Left colon (tissue), 2 donors: Measurements from ENCODE around the gene ADAMTS7. TPM values are rescaled to one million over a fixed set of nuclear protein-coding genes. Genes with fewer than 3 reads are reported as not detected.
"Not testable (repeated sequence)": the region's sequence is repeated elsewhere in the genome, so short reads cannot be mapped to it uniquely, and the experiment has no call there.

Source experiments
- ATAC-seq: fragments of 200-7000 bp; cut with Tn5 transposase; one replicate; pipeline ENCODE4 v1.9.1; 2020; ENCODE audit warnings: mild to moderate bottlenecking, moderate library complexity
- DNase-seq, 2 donors: peaks; one replicate each; pipeline ENCODE4 v3.0.0-alpha.2; 2020
- intact Hi-C, 2 donors: fragments of 100-400 bp; cut with DNase I in 1 of 2; cut with micrococcal nuclease in 1 of 2; formaldehyde crosslinking; loops; one replicate each; pipeline versions ENCODE4 v1.11.2 to v1.14.0; 2022; cut with DNase I, micrococcal nuclease
- long read RNA-seq: library from polyadenylated mRNA; unstranded; transcript quantifications from one replicate; pipeline ENCODE4 v2.0.0, GENCODE V29; 2021
- total RNA-seq, 2 donors: library from RNA; stranded (reverse); fragmentation: NEBNext Ultra II Directional; extraction: Animal tissue kit (Norgen Biotek cat#: 25700); gene quantifications; one replicate each; pipeline ENCODE4 v1.2.1, GENCODE V29; 2021
- donor health status: DM: no; HTN: no; CAD: no.
- donor health status: DM: yes; HTN: yes; CAD: no.

The ADAMTS7 gene, protein sequence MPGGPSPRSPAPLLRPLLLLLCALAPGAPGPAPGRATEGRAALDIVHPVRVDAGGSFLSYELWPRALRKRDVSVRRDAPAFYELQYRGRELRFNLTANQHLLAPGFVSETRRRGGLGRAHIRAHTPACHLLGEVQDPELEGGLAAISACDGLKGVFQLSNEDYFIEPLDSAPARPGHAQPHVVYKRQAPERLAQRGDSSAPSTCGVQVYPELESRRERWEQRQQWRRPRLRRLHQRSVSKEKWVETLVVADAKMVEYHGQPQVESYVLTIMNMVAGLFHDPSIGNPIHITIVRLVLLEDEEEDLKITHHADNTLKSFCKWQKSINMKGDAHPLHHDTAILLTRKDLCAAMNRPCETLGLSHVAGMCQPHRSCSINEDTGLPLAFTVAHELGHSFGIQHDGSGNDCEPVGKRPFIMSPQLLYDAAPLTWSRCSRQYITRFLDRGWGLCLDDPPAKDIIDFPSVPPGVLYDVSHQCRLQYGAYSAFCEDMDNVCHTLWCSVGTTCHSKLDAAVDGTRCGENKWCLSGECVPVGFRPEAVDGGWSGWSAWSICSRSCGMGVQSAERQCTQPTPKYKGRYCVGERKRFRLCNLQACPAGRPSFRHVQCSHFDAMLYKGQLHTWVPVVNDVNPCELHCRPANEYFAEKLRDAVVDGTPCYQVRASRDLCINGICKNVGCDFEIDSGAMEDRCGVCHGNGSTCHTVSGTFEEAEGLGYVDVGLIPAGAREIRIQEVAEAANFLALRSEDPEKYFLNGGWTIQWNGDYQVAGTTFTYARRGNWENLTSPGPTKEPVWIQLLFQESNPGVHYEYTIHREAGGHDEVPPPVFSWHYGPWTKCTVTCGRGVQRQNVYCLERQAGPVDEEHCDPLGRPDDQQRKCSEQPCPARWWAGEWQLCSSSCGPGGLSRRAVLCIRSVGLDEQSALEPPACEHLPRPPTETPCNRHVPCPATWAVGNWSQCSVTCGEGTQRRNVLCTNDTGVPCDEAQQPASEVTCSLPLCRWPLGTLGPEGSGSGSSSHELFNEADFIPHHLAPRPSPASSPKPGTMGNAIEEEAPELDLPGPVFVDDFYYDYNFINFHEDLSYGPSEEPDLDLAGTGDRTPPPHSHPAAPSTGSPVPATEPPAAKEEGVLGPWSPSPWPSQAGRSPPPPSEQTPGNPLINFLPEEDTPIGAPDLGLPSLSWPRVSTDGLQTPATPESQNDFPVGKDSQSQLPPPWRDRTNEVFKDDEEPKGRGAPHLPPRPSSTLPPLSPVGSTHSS (N-terminal part only)
- total RNA-seq, result 1 to 10 TPM in 1 of 2 donors, under 1 TPM in 1; 0.92 to 2.4 TPM
- long read RNA-seq, result 0 reads

DNA sequence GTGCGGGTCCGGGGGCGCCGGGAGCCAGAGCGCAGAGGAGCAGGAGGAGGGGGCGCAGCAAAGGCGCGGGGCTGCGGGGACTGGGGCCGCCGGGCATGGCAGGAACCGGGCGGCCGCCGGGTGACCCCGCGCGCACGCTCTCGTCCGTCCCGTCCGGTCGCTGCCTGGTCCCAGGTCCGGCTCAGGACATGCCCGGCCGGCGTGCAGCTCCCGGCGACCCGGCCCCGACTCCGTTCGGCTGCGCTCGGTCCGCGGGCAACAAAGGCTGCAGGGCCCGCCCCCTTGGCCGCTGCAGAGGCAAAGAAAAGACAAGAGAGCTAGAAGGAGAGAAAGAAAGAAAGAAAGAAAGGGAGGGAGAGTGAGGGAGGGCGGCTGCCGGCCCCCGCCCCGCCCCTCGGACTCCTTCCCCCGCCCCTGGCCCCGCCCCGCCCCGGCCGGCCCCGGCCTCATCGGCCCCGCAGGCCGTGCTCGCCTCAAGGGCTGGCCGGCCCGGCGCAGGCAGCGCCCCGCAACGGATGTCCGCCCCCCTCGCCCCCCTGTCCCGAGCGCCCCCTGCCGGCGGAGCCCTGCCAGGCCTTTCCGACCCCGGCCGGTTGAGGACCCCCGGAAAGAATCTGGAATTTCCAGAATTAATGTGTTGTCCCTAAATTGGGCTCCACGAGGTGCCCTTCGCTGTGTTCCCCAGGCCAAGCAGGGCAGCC is at the start of gene ADAMTS7:
Gene ADAMTS7, minus strand, starts transcription at position 341 of the 701 bp plus-strand sequence. Its CDS starts 244 bp downstream, at position 97.
- intact Hi-C loops, result no loop called here
- DNase-seq (peak; percentile 56 to 70), ATAC-seq (peak; percentile 84)

DNA sequence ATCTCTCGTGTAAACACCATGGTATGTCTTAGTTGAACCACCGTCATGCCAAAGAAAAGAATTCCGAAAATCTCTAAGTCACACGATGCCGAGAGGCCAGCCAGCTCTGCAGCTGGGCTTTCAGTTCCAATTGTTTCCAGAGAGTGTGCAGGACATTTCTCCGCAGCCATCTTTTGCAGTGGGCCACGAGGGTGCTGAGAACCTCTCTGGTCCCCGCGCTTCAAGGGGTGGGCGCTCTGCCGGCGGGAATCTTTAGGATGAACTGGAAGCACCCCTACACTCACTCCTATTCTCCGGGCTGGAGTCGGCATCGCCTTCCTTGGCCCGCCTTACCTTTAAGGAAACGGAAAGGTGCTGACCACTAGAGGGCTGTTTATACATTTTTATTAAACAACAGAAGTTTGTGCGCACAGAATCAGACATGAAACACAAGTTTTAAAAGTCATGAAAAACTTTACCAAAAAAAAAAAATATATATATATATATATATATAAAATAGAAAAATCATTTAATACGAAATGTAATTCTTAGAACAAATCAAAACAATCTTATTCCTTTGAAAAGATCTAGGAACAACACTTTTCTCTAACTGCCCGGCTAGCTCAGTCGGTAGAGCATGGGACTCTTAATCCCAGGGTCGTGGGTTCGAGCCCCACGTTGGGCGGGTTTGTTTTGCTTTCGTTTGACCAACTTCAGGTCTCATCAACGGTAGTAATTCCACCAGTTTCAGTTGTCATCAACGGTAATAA is 48.9 kb upstream of the ADAMTS7 start:
- ATAC-seq (peak; percentile 88), DNase-seq (peak; percentile 52 to 72)
- intact Hi-C loops, result no loop called here

DNA sequence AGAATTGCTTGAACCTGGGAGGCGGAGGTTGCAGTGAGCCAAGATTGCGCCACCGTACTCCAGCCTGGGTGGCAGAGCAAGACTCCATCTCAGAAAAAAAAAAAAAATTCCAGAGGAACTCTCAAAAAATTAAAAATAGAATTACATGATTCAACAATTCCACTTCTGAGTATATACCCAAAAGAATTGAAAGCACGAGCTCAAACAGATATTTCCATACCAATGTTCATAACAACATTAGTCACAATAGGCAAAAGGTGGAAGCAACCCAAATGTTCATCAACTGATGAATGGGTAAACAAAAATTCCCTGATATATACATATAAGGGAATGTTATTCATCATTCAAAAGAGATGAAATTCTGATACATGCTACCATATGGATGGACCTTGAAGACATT is 44.5 kb upstream of the ADAMTS7 start:
- intact Hi-C loops, result no loop called here
- ATAC-seq (no peak), DNase-seq (no peak)

DNA sequence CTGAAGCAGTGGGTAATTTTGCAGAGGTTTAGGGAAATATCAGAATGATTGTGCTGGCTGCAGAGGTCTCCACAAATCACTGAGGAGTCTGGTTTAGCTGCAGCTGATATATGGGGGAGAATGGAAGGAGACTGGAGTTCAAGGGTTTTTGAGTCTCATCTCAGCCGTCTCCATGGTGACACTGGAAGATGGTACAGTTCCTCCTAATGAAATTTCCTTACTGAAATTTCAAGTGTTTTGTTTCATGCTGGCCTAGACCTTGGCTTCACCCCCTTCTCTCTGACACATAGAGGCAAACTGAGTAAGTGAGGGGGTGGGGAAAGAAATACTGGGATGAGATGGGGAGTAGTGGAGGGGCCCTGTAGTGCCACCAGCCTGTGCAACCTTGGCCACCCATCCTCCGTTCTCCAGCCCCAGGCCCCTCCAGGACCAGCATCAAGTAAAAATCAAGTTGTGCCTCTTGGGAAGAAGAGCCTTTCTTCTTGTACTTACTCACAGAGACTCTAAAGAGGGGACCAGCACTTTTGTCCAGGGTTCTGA is 43.6 kb upstream of the ADAMTS7 start:
- no peak for DNase-seq
- no peak for ATAC-seq
- intact Hi-C loops, result no loop called here

DNA sequence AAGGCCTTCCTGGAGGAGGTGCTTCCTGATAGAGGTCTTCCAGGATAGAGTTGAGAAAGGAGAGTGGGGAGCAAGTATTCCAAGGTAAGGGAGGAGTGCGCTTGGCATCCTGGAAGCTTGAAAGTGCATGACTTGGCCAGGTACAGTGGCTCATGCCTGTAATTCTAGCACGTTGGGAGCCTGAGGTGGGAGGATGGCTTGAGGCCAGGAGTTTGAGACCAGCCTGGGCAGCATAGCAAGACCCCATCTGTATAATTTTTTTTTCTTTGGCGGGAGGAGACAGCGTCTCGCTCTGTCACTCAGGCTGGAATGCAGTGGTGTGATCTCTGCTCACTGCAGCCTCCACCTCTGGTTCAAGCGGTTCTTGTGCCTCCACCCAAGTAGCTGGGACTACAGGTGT is 42.2 kb upstream of the ADAMTS7 start:
- DNase-seq (no peak), ATAC-seq (no peak)
- intact Hi-C loops, result no loop called here

DNA sequence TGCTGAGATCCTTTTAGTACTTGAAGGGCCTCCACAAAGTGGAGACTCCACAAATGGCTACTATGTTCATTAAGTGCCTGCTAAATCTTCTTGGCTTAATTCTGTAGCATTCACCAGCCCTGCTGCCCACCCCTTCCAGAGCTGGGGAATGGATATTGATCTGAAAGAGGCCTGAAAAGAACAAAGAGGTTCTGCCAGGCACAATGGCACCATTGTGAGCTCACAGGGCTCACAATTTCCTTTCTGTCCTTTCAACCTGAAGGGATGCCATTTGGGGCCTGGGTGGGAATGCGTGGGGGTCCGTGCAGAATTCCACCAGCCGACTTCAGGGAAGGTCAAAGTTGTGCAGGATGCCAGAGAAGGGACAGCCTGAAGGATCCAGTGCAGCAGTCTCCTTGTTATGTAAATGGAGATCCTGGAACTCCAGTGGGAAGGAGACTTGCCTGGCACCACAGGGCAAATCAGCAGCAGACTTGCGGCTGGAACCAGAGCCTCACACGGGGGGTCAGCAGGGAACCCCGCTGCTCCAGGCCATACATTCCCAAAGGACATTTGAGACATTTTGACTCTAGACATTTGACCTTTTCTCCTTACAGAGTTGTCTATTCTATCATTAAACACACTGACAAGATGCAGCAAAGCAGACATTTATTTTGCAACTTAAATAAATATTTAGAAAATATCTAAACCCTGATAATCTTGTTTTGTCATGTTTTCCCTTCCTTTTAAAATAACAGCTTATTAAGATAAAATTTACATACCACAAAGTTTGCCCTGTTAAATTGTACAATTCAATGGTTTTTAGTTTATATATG is 39.9 kb upstream of the ADAMTS7 start:
- intact Hi-C loops, result no loop called here
- ATAC-seq, result no peak
- DNase-seq, result no peak

DNA sequence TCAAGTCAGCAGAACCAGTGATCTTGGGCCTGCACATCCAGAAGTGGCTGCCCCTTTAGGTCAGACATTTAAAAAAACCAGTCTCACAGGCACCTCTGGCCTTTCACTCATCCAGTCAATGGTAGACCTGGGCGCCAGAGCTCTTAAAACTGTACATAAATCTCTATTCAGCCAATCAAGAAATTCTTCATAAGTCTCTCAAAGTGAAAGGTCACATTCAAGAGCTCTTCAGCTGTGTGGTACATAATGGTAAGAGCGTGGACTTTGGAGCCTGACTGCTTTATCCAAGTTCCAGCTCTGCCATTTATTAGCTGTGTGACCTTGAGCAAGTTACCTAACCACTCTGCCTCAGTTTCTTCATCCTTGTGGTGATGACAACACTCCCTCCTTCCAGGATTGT is 39.1 kb upstream of the ADAMTS7 start:
- intact Hi-C loops, result no loop called here
- no peak for DNase-seq
- no peak for ATAC-seq

DNA sequence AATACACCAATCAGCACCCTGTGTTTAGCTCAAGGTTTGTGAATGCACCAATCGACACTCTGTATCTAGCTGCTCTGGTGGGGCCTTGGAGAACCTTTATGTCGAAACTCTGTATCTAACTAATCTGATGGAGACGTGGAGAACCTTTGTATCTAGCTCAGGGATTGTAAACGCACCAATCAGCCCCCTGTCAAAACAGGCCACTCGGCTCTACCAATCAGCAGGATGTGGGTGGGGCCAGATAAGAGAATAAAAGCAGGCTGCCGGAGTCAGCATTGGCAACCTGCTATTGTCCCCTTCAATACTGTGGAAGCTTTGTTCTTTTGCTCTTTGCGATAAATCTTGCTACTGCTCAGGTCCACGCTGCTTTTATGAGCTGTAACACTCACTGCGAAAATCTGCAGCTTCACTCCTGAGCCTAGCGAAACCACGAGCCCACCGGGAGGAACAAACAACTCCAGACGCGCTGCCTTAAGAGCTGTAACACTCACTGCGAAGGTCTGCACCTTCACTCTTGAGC is 36.2 kb upstream of the ADAMTS7 start:
- DNase-seq, intact Hi-C loops, ATAC-seq: not testable (repeated sequence)

DNA sequence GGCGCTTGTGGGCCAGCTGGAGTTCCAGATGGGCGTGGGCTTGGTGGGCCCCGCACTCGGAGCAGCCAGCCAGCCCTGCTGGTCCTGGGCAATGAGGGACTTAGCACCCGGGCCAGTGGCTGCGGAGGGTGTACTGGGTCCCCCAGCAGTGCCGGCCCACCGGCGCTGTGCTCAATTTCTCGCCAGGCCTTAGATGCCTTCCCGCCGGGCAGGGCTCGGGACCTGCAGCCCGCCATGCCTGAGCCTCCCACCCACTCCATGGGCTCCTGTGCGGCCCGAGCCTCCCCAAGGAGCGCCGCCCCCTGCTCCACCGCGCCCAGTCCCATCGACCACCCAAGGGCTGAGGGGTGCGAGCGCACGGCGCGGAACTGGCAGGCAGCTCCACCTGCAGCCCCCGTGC is 35.6 kb upstream of the ADAMTS7 start:
- intact Hi-C loops, DNase-seq, ATAC-seq: not testable (repeated sequence)

DNA sequence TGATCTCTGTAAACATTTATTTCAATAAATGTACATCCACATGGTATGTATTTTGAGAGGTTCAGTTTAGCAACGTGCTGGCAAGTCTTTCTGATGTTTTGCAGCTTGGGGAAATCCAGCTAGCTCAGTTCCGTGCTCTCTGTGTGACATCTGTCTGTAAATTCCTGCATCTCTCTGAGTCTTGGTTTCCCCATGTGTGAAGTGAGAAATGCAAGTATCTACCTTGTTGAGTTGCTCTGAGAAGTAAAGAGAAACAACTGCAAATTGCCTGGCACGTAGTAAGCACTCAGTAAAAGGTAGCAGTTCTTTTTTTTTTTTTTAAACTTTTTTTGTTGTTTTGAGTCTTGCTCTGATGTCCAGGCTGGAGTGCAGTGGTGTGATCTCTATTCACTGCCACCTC is 31.3 kb upstream of the ADAMTS7 start:
- intact Hi-C loops, result no loop called here
- DNase-seq (no peak), ATAC-seq (no peak)

DNA sequence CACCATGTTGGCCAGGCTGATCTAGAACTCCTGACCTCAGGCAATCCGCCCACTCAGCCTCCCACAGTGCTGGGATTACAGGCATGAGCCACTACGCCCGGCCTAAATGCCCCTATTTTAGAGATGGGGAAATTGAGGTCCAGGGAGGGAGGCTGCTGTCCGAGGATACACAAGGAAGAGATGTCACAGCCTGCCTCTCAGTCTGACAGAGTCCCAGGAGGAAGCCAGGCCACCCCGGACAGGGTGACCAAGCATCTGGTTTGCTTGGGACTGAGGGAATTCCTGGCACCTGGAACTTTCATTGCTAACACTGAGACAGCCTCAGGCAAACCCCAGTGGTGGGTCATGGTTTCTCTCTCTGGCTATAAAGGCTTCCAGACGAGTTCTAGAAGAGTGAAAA is 30.6 kb upstream of the ADAMTS7 start:
- intact Hi-C loops, result no loop called here
- no peak for DNase-seq
- ATAC-seq, result no peak

DNA sequence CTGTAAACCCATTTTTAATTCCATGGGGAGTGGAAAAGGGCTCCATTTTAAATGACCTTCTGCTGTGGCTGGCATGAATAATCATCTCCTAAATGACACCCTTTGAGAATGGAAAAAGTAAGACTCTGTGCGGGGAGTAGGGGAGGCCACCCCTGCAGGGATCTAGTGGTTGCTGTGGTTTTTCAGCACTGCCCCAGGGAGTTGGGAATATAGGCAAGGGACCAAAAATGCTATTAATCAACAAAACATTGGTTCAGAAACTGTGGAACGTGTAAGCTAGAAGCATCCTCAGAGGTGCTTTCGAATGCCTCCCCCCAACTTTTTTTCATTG is 30.1 kb upstream of the ADAMTS7 start:
- intact Hi-C loops, result no loop called here
- no peak for ATAC-seq

DNA sequence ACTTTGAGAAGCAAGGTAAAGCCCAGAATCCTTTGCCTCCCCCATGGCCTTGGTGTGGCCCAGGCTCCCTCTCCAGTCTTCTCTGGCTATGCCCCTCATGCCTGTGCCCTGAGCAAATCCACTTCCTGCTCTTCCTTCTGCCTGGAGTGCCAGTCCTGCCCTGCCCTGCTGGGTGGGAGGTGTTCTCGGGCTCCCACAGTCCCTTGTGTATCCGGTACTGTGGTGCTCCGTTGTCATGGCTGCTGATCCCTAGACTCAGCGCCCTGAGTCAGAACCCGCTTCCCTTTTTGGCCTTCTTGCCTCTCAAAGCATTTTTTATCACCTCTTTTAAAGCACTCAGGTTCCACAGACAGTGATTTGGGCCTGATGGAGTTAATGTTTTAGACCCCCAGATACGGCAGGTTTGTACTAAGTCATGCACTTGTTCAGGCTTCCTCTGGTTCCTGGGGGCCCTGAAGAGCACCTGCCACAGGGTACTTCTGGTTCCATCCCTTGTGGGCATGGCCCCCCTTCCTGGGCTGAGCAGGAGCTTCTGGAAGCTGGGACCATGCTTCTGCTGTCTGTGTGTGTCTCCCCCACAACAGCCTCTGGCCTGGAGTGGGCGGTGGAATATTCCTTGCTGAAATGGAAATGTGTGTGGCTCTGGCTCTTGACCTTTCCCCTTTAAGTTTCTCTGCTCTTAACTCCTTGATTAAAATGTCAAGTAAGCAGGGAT is 29.6 kb upstream of the ADAMTS7 start:
- intact Hi-C loops, result no loop called here
- ATAC-seq (no peak), DNase-seq (no peak)

More for the DNA sequence above, 30.1 kb upstream of the ADAMTS7 start:
- no peak for DNase-seq

DNA sequence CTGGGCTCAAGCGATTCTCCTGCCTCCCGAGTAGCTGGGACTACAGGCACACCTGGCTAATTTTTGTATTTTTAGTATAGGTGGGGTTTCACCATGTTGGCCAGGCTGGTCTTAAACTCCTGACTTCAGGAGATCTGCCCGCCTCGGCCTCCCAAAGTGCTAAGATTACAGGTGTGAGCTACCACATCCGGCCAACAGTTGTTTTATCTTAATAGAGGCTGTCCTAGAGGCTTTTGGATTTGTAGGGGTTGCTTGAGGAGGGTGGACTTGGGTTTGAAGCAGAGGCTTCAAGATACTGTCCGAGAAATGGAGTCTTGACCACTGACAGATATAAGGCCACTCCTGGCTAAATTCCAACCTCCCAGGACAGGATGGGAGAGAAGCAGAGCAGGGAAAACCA is 27.9 kb upstream of the ADAMTS7 start:
- DNase-seq, ATAC-seq, intact Hi-C loops: not testable (repeated sequence)

DNA sequence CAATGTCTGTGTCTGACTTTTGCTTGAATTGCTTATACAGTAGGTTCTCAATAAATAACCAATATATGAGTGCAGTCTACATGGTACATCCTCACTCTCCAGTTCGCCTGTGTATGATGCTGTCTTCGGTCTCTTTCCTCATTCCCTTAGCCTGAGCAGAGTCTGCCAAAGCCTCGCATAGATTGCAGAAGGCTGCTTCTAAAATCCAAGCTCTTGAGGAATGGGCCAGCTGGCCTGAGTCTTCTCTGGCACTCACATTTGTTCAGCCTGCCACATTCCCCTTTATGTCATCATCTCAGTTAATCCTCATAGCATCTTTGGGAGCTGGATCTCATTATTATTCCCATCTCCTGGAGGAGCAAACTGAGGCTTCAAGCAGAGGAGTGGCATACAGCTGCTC is 27.2 kb upstream of the ADAMTS7 start:
- ATAC-seq (no peak), DNase-seq (no peak)
- intact Hi-C loops, result no loop called here

DNA sequence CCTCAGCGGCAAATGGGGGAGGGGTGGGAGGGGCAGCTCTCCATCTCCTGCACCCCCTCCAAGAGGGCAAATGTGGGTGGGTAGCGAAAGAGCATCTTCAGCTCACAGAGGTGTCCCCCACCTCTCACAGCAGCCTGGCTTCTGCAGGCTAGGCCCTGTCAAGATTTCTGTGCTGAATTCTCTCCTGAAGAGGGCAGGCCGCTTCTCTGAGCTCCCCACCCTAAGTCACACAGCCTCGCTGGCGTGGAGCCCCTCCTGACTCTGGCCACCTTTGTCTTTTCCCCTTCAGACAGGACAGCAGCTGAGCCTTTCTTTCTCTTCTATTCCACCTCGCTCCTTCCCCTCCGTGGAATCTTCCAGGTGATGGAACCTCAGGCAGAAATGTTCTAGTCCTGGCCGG is 26.3 kb upstream of the ADAMTS7 start:
- ATAC-seq (no peak), DNase-seq (no peak)
- intact Hi-C loops, result no loop called here
